ENCODE measurements around the gene ARHGAP12. TPM values are rescaled to one million over a fixed set of nuclear protein-coding genes. Genes with fewer than 3 reads are reported as not detected.
"Not testable (repeated sequence)": the region's sequence is repeated elsewhere in the genome, so short reads cannot be mapped to it uniquely, and the experiment has no call there.

ARHGAP12 gene
- total RNA-seq, 1 donor from 2014 or later, result 21.1 TPM

DNA sequence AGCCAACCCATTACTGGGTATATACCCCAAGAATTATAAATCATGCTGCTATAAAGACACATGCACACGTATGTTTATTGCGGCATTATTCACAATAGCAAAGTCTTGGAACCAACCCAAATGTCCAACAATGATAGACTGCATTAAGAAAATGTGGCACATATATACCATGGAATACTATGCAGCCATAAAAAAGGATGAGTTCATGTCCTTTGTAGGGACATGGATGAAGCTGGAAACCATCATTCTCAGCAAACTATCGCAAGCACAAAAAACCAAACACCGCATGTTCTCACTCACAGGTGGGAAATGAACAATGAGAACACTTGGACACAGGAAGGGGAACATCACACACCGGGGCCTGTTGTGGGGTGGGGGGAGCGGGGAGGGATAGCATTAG lies 32.9 kb downstream of the ARHGAP12 start:
- DNase-seq; intact Hi-C loops (cut with micrococcal nuclease); ATAC-seq: not testable (repeated sequence)

DNA sequence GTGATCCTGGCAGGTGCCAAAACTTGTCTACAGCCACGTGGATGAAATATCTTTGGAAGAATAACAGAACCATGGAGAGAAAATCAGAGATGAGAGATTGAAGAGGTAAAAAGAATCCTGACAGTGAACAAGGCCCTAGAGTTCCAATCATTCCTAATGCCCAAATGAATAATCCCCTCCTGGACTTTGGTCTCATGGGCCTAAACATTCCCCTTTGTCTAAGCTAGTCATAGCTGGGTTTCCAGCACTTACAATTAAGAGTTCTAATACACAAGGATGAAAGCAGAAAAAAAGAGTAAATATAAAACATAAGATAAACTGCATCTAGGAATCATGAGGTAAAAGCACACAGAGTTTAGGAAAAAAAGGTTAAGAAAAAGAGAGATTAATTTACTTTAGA lies 40.2 kb downstream of the ARHGAP12 start:
- ATAC-seq (no peak), DNase-seq (no peak)
- intact Hi-C loops (cut with micrococcal nuclease), result no loop called here

DNA sequence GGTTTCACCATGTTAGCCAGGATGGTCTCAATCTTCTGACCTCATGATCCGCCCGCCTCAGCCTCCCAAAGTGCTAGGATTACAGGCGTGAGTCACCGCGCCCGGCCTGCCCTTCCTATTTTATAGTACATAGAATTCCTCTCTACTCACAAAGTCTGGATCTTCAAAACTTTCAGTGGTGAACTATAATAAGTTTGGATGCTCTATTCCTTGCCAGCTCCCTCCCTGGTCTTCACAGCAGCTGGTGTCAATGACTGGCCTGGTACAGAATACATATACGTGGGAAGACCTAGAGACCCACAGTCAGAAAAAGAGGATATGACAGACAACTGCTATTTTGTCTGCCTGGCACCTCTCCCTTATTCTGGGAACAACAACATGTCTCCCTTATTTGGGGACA lies 40.8 kb downstream of the ARHGAP12 start:
- no peak for DNase-seq
- intact Hi-C loops (cut with micrococcal nuclease), result no loop called here
- ATAC-seq, result peak; percentile 43

DNA sequence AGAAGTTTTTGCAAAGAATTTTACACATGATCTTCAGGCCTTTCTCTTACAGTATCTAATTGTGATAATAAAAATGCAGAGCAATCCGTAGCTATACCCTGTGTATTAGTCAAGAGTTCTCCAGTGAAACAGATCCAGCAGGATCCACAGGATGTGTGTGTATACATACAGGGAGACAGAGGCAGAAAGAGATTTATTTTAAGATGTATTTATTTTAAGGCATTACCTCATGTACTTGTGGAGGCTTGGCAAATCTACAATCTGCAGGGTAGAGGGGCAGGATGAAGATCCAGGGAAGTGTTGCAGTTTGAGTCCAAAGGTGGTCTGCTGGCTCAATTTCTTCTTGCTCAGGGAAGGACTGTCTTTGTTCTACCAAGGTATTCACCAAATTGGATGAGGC lies 41.7 kb downstream of the ARHGAP12 start:
- DNase-seq, result no peak
- peak; percentile 89 for ATAC-seq
- intact Hi-C loops (cut with micrococcal nuclease), result no loop called here

DNA sequence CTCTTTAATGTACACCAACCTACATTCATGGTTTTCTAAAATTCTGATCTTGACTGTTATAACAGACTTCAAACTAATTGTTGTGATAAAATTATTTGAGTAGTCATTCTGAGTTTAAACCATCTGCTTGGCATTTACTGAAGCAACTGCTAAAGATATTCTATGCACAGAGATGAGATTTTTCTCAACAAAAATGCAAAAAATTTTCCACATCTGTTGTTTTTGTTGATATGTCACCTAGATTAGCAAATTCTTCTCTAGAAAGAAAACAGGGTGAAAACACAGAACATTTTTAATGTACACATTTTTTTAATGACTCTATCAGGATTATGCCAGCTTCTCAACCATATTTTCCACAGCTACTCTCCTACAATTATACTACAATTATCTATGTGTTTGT lies 42.7 kb downstream of the ARHGAP12 start:
- ATAC-seq (no peak), DNase-seq (no peak)
- intact Hi-C loops (cut with micrococcal nuclease), result no loop called here

DNA sequence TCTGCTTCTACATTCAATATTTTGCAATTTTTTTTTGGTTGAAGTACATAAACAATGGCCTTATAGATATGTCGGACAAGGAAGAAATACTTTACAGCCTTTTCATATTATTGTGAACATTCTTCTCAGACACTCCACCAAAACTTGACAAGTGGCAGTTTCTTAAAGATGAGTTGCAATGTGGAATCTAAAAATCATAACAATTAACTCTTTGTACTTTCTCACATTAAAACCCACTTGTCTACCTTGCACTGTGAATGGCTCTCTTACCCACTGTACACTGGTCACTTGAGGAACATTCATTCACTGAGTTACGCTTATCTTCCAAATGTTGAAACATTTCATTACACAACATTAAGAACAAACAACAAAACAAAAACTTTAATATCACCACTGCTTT lies 44.2 kb downstream of the ARHGAP12 start:
- intact Hi-C loops (cut with micrococcal nuclease), result no loop called here
- DNase-seq (no peak), ATAC-seq (no peak)

DNA sequence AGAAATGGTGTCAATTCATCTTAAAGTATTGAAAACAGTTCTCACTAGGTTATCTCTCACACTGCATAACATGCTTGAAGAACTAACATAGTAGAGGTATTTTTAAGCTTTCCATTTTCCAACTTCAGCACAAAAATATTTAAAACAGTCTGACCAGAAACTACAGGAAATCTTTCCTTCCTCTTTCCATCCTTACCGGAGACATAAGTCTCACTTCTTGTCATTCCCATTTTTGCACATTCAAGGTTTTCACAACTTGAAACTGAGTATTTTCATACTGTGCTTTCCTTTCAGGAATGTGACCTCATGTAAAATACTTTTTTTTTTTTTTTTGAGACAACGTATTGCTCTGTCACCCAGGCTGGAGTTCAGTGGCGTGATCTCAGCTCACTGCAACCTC lies 45.2 kb downstream of the ARHGAP12 start:
- no peak for ATAC-seq
- intact Hi-C loops (cut with micrococcal nuclease), result no loop called here
- no peak for DNase-seq

DNA sequence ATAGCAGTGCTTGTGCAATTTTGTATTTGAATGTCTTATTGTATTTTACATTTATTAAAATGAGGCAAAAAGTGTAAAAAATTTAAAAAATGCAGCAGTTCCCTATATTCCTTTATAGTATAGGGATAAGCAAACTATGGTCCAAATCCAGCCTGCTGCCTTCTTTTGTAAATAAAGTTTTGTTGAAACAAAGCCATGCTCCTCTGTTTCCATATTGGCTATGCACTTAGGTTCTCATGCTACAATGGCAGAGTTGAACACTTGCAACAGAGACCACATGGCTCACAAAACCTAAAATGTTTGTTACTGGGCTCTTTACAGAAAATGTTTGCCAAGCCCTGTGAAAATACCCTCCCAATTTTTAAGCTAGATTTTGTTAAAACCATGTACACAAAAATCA lies 50.1 kb downstream of the ARHGAP12 start:
- DNase-seq (no peak), ATAC-seq (no peak)
- intact Hi-C loops (cut with micrococcal nuclease), result no loop called here

DNA sequence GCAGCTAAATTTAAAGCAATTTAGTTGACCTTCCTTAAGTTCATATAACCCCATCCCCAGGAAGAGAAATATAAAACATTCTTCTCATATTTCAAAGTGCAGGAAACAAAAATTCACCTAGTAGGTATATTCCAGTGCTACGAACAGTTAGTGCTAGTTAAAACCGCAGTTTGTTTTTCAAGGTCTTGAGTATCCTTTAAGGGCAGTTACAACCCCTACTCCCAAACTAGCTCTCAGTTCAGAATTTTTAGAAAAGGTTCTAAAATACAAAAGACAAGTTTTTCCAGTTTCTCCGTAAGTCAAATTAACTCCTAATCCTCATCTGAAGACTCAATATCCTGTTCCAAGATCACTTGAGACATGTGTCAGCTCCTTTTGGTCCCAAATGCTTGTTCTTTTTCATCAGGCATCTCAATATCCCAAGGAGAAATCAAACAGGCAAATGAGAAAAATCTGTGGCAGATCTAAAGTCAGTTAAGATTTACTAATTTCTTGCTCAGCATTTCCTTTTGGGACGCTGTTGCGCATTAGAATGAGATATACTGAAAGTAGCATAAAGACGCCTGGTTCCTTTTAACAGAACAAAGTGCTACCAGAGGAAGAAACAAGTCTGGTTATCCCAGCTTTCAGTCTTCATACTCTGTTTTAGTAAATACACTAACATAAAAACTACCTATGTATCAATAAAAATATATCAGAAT lies 51.8 kb downstream of the ARHGAP12 start:
- ATAC-seq (no peak), DNase-seq (no peak)
- intact Hi-C loops (cut with micrococcal nuclease), result no loop called here

DNA sequence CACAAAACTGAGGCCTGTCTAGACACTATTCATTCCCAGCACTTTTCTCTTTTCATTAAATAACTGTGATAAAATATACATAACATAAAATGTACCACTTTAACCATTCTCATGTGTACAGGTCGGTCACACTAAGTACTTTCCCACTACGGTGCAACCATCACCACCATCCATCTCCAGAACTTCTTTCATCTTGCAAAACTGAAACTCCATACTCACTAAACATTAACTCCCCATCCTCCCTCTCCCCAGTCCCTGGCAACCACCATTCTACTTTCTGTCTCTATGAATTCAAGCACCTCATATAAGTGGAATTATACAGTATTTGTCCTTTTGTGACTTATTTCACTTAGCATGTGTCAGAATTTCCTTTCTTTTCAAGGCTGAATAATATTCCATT lies 53.0 kb downstream of the ARHGAP12 start:
- ATAC-seq (no peak), DNase-seq (no peak)
- intact Hi-C loops (cut with micrococcal nuclease), result no loop called here

DNA sequence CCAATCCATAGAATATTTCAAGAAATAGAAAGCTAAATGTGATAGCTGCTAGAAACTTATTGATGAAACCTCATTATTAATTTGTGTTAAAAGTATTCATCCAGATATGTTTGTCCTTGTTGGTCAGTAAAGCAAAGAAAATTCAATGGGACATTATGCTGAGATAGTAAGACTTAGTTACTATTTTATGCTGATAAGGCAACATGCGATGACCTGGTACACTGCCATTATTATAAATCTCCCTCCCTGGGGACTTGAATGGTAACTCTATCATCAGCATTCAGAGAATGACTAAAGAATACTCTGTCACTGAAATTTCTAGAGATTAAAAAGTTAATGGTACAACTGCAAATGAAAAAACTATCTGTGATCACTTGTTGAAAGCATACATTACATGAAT lies 54.9 kb downstream of the ARHGAP12 start:
- intact Hi-C loops (cut with micrococcal nuclease), result no loop called here
- no peak for ATAC-seq
- DNase-seq, result no peak

DNA sequence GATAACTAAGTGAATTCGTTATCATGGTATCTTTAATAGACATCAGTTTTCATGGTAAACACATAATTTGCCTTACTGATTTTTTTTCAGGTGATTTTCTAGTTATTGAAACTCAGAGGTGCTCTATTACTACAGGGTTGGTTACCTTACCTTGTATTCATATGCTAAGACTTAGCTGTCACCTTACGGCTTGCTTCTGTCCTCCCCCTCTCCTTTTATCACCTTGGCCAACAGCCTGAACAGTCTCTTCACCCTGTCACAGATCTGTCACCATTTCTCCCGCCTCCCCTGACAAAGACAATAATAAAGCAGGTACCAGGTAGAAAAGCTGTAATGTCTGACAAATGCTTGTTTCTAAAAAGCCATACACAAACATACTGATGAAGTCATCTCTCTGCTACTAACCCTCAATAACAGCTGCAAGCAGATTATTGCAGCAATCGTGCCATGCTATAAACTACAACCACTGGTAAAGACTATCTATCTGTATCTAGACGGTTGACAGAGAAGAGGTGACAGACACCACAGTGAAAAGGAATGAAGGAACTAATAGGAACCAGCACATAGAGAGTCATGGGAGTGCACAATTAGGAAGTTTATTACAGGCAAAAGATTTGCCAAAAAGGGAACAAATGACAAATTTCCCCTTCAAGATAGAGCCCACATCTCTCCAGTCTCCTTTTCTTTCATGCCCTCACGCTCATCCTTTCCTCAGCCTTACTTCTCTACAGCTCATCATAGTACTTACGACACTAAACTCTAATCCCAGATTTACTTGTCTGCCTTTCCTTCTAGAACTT lies 57.2 kb downstream of the ARHGAP12 start:
- intact Hi-C loops (cut with micrococcal nuclease), result no loop called here
- DNase-seq (no peak), ATAC-seq (no peak)

DNA sequence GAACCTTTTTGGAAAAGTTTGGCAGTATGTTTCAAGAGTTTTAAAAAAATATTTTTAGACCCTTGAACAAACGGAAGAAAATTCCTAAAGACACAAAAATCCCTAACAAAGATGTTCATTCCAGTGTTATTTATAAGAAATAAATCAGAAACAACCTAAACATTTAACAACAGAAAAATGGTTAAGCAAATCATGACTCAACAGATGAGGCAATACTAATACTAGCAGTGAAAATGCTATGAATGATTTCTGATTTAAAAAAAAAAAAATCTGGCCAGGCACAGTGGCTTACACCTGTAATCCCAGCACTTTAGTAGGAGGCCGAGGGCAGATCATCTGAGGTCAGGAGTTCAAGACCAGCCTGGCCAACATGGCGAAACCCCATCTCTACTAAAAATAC lies 61.0 kb downstream of the ARHGAP12 start:
- intact Hi-C loops (cut with micrococcal nuclease), result loop anchor here (10.0 kb wide), 1 partner anchor 57 kb away; the partner anchor contains the start of gene ARHGAP12
- ATAC-seq (no peak), DNase-seq (no peak)

DNA sequence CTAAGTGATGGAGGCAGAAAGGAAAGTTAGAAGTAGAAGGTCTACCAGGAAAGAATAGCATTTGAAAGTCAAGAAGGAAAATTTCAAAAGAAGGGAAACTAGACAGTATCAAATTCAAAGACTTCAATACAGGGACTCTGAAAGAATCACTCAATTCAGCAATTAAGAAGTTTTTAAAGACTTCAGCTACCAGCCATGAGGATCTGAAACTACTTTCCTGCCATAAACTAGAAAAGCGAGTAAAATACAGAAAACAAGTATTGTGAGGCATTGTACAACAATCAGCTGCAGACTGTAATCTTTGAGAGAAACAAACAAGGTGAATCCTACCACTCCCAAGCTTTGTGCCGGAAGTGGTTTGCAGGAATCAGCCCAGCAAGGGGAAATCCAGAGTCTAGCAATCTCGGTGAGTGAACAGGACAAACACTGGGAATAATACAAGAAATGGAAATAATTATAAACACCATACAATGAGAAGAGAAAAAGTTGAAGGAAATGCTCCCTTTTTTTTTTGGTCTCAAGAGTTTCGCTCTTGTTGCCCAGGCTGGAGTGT lies 62.4 kb downstream of the ARHGAP12 start:
- ATAC-seq, result no peak
- DNase-seq, result no peak
- intact Hi-C loops (cut with micrococcal nuclease), result loop anchor here (10.0 kb wide), 1 partner anchor 59 kb away; the partner anchor contains the start of gene ARHGAP12

DNA sequence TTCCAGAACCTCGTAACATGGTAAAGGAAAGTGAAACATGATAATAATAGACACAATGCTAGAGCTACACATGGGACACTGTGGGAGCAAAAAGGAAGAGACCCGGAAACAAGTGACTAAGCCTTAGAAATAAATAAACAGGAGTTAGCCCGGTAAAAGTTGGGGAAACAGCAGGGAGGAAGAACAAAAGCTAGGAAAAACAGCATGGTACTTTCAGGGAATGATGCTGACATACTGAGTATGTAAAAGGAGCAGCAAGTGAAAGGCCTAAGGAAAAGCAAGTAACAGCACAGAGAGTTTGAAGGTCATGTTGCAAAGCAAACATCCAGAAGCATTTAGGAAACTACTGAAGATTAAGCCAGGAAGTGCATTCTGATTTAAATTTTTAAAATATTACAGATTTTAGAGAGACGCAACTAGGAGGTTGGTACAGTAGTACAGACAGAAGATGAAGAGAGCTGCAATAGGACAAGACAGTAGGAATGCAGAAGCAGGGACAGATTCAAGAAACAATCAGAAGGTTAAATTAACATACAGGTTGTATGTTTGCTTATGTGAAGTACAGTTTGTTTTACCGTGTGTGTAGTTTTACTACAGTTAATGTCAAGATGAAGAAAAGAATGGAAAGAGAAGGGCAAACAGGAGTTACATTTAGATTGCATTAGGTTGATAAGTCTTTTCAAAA lies 63.7 kb downstream of the ARHGAP12 start:
- ATAC-seq, result peak; percentile 37
- intact Hi-C loops (cut with micrococcal nuclease), result loop anchor here (5.0 to 10.0 kb wide), 2 partner anchors 60 to 82 kb away; partner anchors contain the start of gene ARHGAP12
- no peak for DNase-seq

DNA sequence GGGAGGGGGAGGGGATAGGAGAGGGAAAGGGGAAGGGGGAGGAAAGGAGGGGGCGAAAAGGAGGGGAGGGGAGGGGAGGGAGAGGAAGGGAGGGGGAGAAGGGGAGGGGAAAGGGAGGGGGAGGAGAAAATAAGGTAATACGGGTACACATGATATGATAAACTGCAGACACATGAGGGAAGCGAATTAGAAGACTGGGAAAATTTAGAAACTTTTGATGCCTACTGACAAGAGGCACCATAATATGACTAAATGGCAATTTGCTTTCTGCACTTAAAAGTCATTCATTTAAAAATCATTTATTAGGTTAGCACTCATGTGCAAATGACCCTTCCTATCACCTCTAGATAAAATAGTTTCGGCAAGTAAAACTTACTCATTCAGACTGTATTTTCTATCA lies 73.6 kb downstream of the ARHGAP12 start:
- intact Hi-C loops (cut with micrococcal nuclease), result no loop called here

DNA sequence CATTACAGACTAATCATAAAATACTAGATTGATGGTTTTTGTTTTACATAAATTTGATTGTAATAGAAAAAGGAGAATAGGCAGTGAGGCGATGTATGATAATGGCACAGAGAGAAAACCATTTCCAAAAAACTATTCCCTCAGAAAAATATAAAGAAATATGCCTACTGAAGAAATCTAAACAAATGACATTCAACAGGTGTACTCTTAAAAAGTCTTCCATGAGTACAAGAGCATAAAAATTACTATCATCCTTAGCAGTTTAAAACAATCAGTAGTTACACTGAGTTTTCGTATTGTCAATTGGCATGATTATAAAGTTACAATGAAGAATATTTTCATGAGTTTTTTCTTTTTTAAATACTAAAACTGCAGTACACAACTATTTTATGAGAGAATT lies 75.0 kb downstream of the ARHGAP12 start:
- ATAC-seq, result no peak
- intact Hi-C loops (cut with micrococcal nuclease), result no loop called here
- DNase-seq, result no peak

More for the DNA sequence above, 73.6 kb downstream of the ARHGAP12 start:
- DNase-seq, result no peak
- ATAC-seq, result no peak

DNA sequence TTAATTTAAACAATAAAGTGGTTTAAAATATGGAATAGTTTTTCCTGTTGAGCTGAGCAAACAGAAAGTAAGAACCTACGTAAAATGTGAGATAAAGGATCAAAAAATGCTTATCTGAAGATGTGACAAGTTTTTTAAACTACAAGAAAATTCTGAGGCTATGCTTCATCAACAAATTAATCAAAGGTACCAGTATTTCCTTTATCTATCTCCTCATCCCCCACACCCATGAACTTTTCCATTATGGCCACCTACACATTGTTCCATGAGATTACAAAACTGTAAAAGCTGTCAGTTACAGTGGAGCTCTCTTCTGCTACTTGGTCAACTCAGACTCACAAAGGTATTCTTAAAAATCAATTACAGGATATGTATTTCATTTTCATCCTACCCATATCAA lies 77.4 kb downstream of the ARHGAP12 start:
- ATAC-seq (no peak), DNase-seq (no peak)
- intact Hi-C loops (cut with micrococcal nuclease), result no loop called here

DNA sequence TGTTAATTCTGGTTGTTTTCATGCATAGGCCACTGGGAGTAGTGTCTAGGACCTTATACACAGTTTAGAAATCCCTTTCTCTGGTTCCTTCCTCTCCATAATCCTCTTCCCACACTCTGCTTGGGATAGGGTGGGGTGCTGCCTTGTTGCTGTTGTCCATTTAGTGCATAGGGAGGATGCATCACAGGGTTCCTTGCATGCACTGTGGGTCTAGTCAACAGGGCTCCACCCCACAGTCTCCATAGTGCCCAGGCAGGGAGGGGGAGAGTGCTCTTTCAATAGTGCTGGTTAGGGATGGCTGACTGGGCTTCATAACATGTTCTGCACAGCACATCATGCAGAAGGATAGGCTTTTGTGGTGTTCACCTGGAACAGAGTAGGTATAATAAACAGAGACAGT lies 81.1 kb downstream of the ARHGAP12 start:
- DNase-seq (no peak), ATAC-seq (no peak)
- intact Hi-C loops (cut with micrococcal nuclease), result no loop called here

DNA sequence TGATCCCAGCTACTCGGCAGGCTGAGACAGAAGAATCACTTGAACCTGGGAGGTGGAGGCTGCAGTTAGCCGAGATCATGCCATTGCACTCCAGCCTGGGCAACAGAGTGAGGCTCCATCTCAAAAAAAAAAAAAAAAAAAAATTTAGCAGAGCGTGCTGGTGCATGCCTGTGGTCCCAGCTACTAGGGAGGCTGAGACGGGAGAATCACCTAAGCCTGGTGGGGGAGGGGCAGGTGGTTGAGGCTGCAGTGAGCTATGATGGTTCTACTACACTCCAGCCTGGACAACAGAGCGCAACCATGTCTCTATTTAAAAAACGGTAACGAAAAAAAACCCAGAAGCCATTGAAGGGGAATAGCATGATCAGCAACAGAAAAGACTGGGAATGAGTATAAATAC lies 89.9 kb downstream of the ARHGAP12 start:
- ATAC-seq (no peak), DNase-seq (no peak)
- intact Hi-C loops (cut with micrococcal nuclease), result no loop called here

Measured in left ventricle myocardium superior (tissue), 1 donor.